MM.1S (cell line): ENCODE data around the gene MOGAT1.

ENCODE experiments used
- DNase-seq: peaks from one replicate; pipeline ENCODE4 v3.0.0-alpha.2; 2015
- H2AFZ ChIP-seq: fragments of 300-600 bp; sonication (generic); 2 replicates; pipeline ENCODE4 v1.6.0; 2016; ENCODE audit warnings: antibody characterized with exemption, low read length
- H3F3A ChIP-seq: fragments of 300-600 bp; sonication (generic); 2 replicates; pipeline ENCODE4 v1.6.1; 2016; ENCODE audit warnings: mild to moderate bottlenecking, antibody characterized with exemption, low read length, moderate library complexity, mixed read lengths; ENCODE audit not compliant: insufficient read depth
- H3K27ac ChIP-seq: fragments of 300-600 bp; sonication (generic); 2 replicates; pipeline ENCODE4 v1.5.1; 2016; ENCODE audit warnings: mild to moderate bottlenecking, low read length
- H3K27me3 ChIP-seq: fragments of 300-600 bp; sonication (generic); replicated peaks from 2 replicates; pipeline ENCODE4 v1.6.0; 2016; ENCODE audit warnings: low read length; ENCODE audit not compliant: insufficient read depth
- H3K36me3 ChIP-seq: fragments of 300-600 bp; sonication (generic); replicated peaks from 2 replicates; pipeline ENCODE4 v1.6.1; 2016; ENCODE audit warnings: mild to moderate bottlenecking, low read length, mixed read lengths; ENCODE audit not compliant: insufficient read depth
- H3K4me1 ChIP-seq: fragments of 300-600 bp; sonication (generic); 2 replicates; pipeline ENCODE4 v1.6.1; 2016; ENCODE audit warnings: low read length, mixed read lengths
- H3K4me2 ChIP-seq: fragments of 300-600 bp; sonication (generic); 2 replicates; pipeline ENCODE4 v1.6.0; 2016; ENCODE audit warnings: low read depth, low read length
- H3K4me3 ChIP-seq: fragments of 300-600 bp; sonication (generic); 2 replicates; pipeline ENCODE4 v1.5.1; 2016; ENCODE audit warnings: low read length, mixed read lengths
- H3K79me2 ChIP-seq: fragments of 300-600 bp; sonication (generic); 2 replicates; pipeline ENCODE4 v1.6.1; 2016; ENCODE audit warnings: mixed run types, low read length, mixed read lengths
- H3K9ac ChIP-seq: fragments of 300-600 bp; sonication (generic); 2 replicates; pipeline ENCODE4 v1.6.1; 2016; ENCODE audit warnings: low read length, mixed read lengths
- H3K9me2 ChIP-seq: fragments of 300-600 bp; sonication (generic); replicated peaks from 2 replicates; pipeline ENCODE4 v1.6.1; 2016; ENCODE audit warnings: mild to moderate bottlenecking, low read length, mixed read lengths; ENCODE audit not compliant: insufficient read depth
- H3K9me3 ChIP-seq: fragments of 300-600 bp; sonication (generic); replicated peaks from 2 replicates; pipeline ENCODE4 v1.6.1; 2016; ENCODE audit warnings: mild to moderate bottlenecking, low read length, mixed read lengths; ENCODE audit not compliant: insufficient read depth
- H4K20me1 ChIP-seq: fragments of 300-600 bp; sonication (generic); 2 replicates; pipeline ENCODE4 v1.6.1; 2016; ENCODE audit warnings: mild to moderate bottlenecking, low read length, moderate library complexity, mixed read lengths; ENCODE audit not compliant: insufficient read depth
- CTCF ChIP-seq: fragments of 300-600 bp; sonication (generic); IDR thresholded peaks from 2 replicates; pipeline ENCODE4 v1.5.1; 2016; ENCODE audit warnings: antibody characterized with exemption, low read length, mixed read lengths
- EZH2 ChIP-seq: fragments of 300-600 bp; sonication (generic); optimal IDR thresholded peaks from 2 replicates; pipeline ENCODE3; 2017; ENCODE audit warnings: low read depth, mild to moderate bottlenecking, antibody characterized with exemption, low read length, mixed read lengths
- EZH2phosphoT487 ChIP-seq: fragments of 300-600 bp; sonication (generic); IDR thresholded peaks from 2 replicates; pipeline ENCODE4 v1.6.1; 2018; ENCODE audit warnings: antibody characterized with exemption, low read length

Gene MOGAT1

GRCh38 chr2:222673273-222673672 lies 1.8 kb downstream of the MOGAT1 start:
- no peak overlapping the region for H3K4me2 ChIP-seq
- TF ChIP-seq CTCF, result no peak
- no peak for TF ChIP-seq EZH2phosphoT487
- TF ChIP-seq EZH2, result no peak
- DNase-seq, result no peak

GRCh38 chr2:222673883-222674282 lies 2.4 kb downstream of the MOGAT1 start:
- Histone ChIP-seq H3K27me3 (no peaks in the 10 kb centered on the region), H3K4me2 (no peak overlapping the region), H3K4me3 (no peak overlapping the region), H3K36me3 (no peaks in the 10 kb centered on the region), H3K79me2 (no peaks in the 10 kb centered on the region), H3K4me1 (no peaks in the 10 kb centered on the region), H3K9me2 (no peaks in the 10 kb centered on the region), H3K9me3 (no peaks in the 10 kb centered on the region), H3F3A (no peaks in the 10 kb centered on the region), H3K9ac (no peak overlapping the region), H2AFZ (no peak overlapping the region), H3K27ac (no peak overlapping the region), H4K20me1 (no peaks in the 10 kb centered on the region)
- TF ChIP-seq EZH2 (no peak), EZH2phosphoT487 (no peak), CTCF (no peak)
- no peak for DNase-seq

More at GRCh38 chr2:222673273-222673672, 1.8 kb downstream of the MOGAT1 start:
- no peak overlapping the region for H3K4me3 ChIP-seq
- no peaks in the 10 kb centered on the region for H3F3A ChIP-seq
- no peak overlapping the region for H3K27ac ChIP-seq
- H3K79me2 ChIP-seq, result no peaks in the 10 kb centered on the region
- no peaks in the 10 kb centered on the region for H3K9me2 ChIP-seq
- no peak overlapping the region for H2AFZ ChIP-seq
- H3K4me1 ChIP-seq, result no peaks in the 10 kb centered on the region
- H3K36me3 ChIP-seq, result no peaks in the 10 kb centered on the region
- H3K9ac ChIP-seq, result no peak overlapping the region
- H3K27me3 ChIP-seq, result no peaks in the 10 kb centered on the region
- H4K20me1 ChIP-seq, result no peaks in the 10 kb centered on the region
- H3K9me3 ChIP-seq, result no peaks in the 10 kb centered on the region

- no peak for DNase-seq
- H3K9me2 ChIP-seq, result no peaks in the 10 kb centered on the region
- TF ChIP-seq EZH2 (no peak), EZH2phosphoT487 (no peak), CTCF (no peak)
- H3K27me3 ChIP-seq, result no peaks in the 10 kb centered on the region
- no peak overlapping the region for H2AFZ ChIP-seq
- H3K4me1 ChIP-seq, result no peaks in the 10 kb centered on the region
- H4K20me1 ChIP-seq, result no peaks in the 10 kb centered on the region
- no peak overlapping the region for H3K27ac ChIP-seq
- no peak overlapping the region for H3K9ac ChIP-seq
- H3K4me3 ChIP-seq, result no peak overlapping the region
- no peaks in the 10 kb centered on the region for H3F3A ChIP-seq
- no peaks in the 10 kb centered on the region for H3K79me2 ChIP-seq
- no peaks in the 10 kb centered on the region for H3K36me3 ChIP-seq
- H3K9me3 ChIP-seq, result no peaks in the 10 kb centered on the region
- no peak overlapping the region for H3K4me2 ChIP-seq
These were observed 6.5 kb downstream of the MOGAT1 start for GRCh38 chr2:222677981-222678380.
